GM18498 (cell line): Measurements from ENCODE around the gene CREB3L2.
"Not testable (repeated sequence)": the region's sequence is repeated elsewhere in the genome, so short reads cannot be mapped to it uniquely, and the experiment has no call there.

Experiments used
- ATAC-seq: cut with Tn5 transposase; IDR thresholded peaks from one replicate; pipeline ENCODE4 v1.9.1; 2021; ENCODE audit warnings: mild to moderate bottlenecking, moderate library complexity; ENCODE audit not compliant: unreplicated experiment

The CREB3L2 gene

GRCh38 chr7:137989590-137989989 lies 12.3 kb downstream of the CREB3L2 start:
- ATAC-seq: no peak

- ATAC-seq: no peak
Measured at GRCh38 chr7:137989094-137989493, 12.8 kb downstream of the CREB3L2 start.

- peak; percentile 50 for ATAC-seq
Measured at GRCh38 chr7:137987968-137988367, 13.9 kb downstream of the CREB3L2 start.

- ATAC-seq: no peak
Measured at GRCh38 chr7:137987563-137987962, 14.3 kb downstream of the CREB3L2 start.

- no peak for ATAC-seq
Measured at GRCh38 chr7:137987018-137987349, 14.9 kb downstream of the CREB3L2 start.

- ATAC-seq: no peak
Measured at GRCh38 chr7:137986252-137987017, 15.5 kb downstream of the CREB3L2 start.

- peak; percentile 53 for ATAC-seq
Measured at GRCh38 chr7:137985897-137986251, 16.0 kb downstream of the CREB3L2 start.

GRCh38 chr7:137985253-137985896 lies 16.5 kb downstream of the CREB3L2 start:
- ATAC-seq: peak; percentile 61

- no peak for ATAC-seq
Measured at GRCh38 chr7:137984181-137985041, 17.5 kb downstream of the CREB3L2 start.

- ATAC-seq: no peak
Measured at GRCh38 chr7:137983323-137984008, 18.4 kb downstream of the CREB3L2 start.

- not testable (repeated sequence) for ATAC-seq
Measured at GRCh38 chr7:137982394-137982793, 19.5 kb downstream of the CREB3L2 start.

GRCh38 chr7:137981668-137982067 lies 20.2 kb downstream of the CREB3L2 start:
- peak; percentile 65 for ATAC-seq

- ATAC-seq: peak; percentile 1
Measured at GRCh38 chr7:137981175-137981574, 20.7 kb downstream of the CREB3L2 start.

- no peak for ATAC-seq
Measured at GRCh38 chr7:137980308-137980707, 21.6 kb downstream of the CREB3L2 start.

GRCh38 chr7:137978464-137979237 lies 23.2 kb downstream of the CREB3L2 start:
- ATAC-seq: no peak

GRCh38 chr7:137977173-137977572 lies 24.7 kb downstream of the CREB3L2 start:
- no peak for ATAC-seq

GRCh38 chr7:137976696-137977095 lies 25.2 kb downstream of the CREB3L2 start:
- no peak for ATAC-seq

GRCh38 chr7:137976232-137976631 lies 25.7 kb downstream of the CREB3L2 start:
- ATAC-seq: no peak

- no peak for ATAC-seq
Measured at GRCh38 chr7:137975768-137976167, 26.1 kb downstream of the CREB3L2 start.

- ATAC-seq: no peak
Measured at GRCh38 chr7:137975221-137975620, 26.7 kb downstream of the CREB3L2 start.
